Kidney (tissue), 14 donors: ENCODE results near the gene DPH7. TPM values are rescaled to one million over a fixed set of nuclear protein-coding genes. Genes with fewer than 3 reads are reported as not detected.
A peak's percentile ranks its signal among the peaks of the same experiment; 100 is the strongest.
"Not testable (repeated sequence)": the region's sequence is repeated elsewhere in the genome, so short reads cannot be mapped to it uniquely, and the experiment has no call there.

Experiments
- DNase-seq, 5 donors: peaks; one replicate each; pipeline ENCODE4 v3.0.0-alpha.2; 2013 to 2020
- FAIRE-seq: peaks from 2 replicates; lab custom pipeline; 2012; peaks lifted over from hg19 to GRCh38; lab: Jason Lieb, UNC
- H3K27ac ChIP-seq, 2 donors: one replicate each; pipeline ENCODE4 v1.7.0; 2013; ENCODE audit warnings: low read depth in 2 of 2, low read length in 2 of 2, inconsistent platforms in 1 of 2
- H3K27me3 ChIP-seq: one replicate; pipeline ENCODE4 v1.7.1; 2013; ENCODE audit warnings: low read length, inconsistent platforms; ENCODE audit not compliant: control insufficient read depth, insufficient read depth
- H3K36me3 ChIP-seq, 3 donors: one replicate each; pipeline versions ENCODE4 v1.7.0 to v1.7.1; 2013; ENCODE audit warnings: low read length in 3 of 3, control low read depth in 1 of 3, inconsistent platforms in 1 of 3; ENCODE audit not compliant: insufficient read depth in 3 of 3, control insufficient read depth in 2 of 3
- H3K4me1 ChIP-seq, 3 donors: one replicate each; pipeline versions ENCODE4 v1.7.0 to v1.7.1; 2013; ENCODE audit warnings: low read length in 3 of 3, inconsistent platforms in 1 of 3, low read depth in 1 of 3; ENCODE audit not compliant: control insufficient read depth in 2 of 3, insufficient read depth in 2 of 3
- H3K4me3 ChIP-seq, 3 donors: one replicate each; pipeline versions ENCODE4 v1.7.0 to v1.8.1; 2013; ENCODE audit warnings: low read length in 3 of 3, control low read depth in 1 of 3, inconsistent platforms in 1 of 3
- H3K9ac ChIP-seq, 3 donors: one replicate each; pipeline versions ENCODE4 v1.7.0 to v1.7.1; 2013; ENCODE audit warnings: low read length in 3 of 3, control low read depth in 1 of 3, inconsistent platforms in 1 of 3
- H3K9me3 ChIP-seq, 3 donors: one replicate each; pipeline versions ENCODE4 v1.7.0 to v1.7.1; 2013; ENCODE audit warnings: low read length in 3 of 3, control low read depth in 1 of 3, inconsistent platforms in 1 of 3; ENCODE audit not compliant: control insufficient read depth in 2 of 3, insufficient read depth in 1 of 3
- CTCF ChIP-seq: IDR thresholded peaks from 3 replicates; pipeline ENCODE4 v1.5.1; 2012; ENCODE audit warnings: mild to moderate bottlenecking, moderate library complexity, borderline replicate concordance; ENCODE audit not compliant: insufficient read depth; ENCODE audit errors: extremely low read depth
- intact Hi-C: fragments of 100-400 bp; cut with DNase I; formaldehyde crosslinking; loops from one replicate; pipeline ENCODE4 v1.11.1; 2022
- polyA plus RNA-seq: library from polyadenylated mRNA; stranded (reverse); fragments of 350-450 nt; fragmentation: Illumina TruSeq; extraction: RNeasy Lipid Tissue Mini Kit (QIAGEN cat#74804); gene quantifications from one replicate; pipeline ENCODE4 v1.2.3, GENCODE V29; 2014; ENCODE audit warnings: low read depth, low replicate concordance; ENCODE audit not compliant: insufficient read depth
- total RNA-seq: library from RNA; stranded (reverse); fragmentation: NEBNext Ultra II Directional; extraction: Animal tissue kit (Norgen Biotek cat#: 25700); gene quantifications from one replicate; pipeline ENCODE4 v1.2.1, GENCODE V29; 2021
- donor health status: control.
- donor health status: control.
- donor health status: control.
- donor health status: control.
- donor health status: control.
- donor health status: DM: yes; HTN: yes; CAD: no.
- donor health status: Normal renal cell carcinoma (clear cell type).

DPH7 gene
- total and polyA plus RNA-seq, 2 donors from 2014 or later, result 23.2 to 31.4 TPM

GRCh38 chr9:137555179-137555578, 23.5 kb downstream of the DPH7 start:
- H3K36me3 ChIP-seq, result peaks cover 0 to 12% (median 4%) of the 10 kb centered on the region in 3 donors
- no peak overlapping the region for H3K9ac ChIP-seq
- H3K4me1 ChIP-seq, result peaks cover 0 to 5% (median 5%) of the 10 kb centered on the region in 3 donors
- no peak for DNase-seq
- no peak for FAIRE-seq
- no peaks in the 10 kb centered on the region for H3K27me3 ChIP-seq
- no peak overlapping the region for H3K27ac ChIP-seq
- no peaks in the 10 kb centered on the region for H3K9me3 ChIP-seq
- H3K4me3 ChIP-seq, result no peak overlapping the region
- no peak for TF ChIP-seq CTCF
- intact Hi-C loops, result no loop called here

- H3K36me3 ChIP-seq, result peaks cover 0 to 12% (median 4%) of the 10 kb centered on the region in 3 donors
- intact Hi-C loops, result no loop called here
- no peak overlapping the region for H3K4me3 ChIP-seq
- FAIRE-seq (no peak), DNase-seq (no peak)
- no peak overlapping the region for H3K9ac ChIP-seq
- H3K27ac ChIP-seq, result no peak overlapping the region
- no peaks in the 10 kb centered on the region for H3K9me3 ChIP-seq
- H3K27me3 ChIP-seq, result no peaks in the 10 kb centered on the region
- peaks cover 0 to 11% (median 5%) of the 10 kb centered on the region in 3 donors for H3K4me1 ChIP-seq
- no peak for TF ChIP-seq CTCF
Observed at GRCh38 chr9:137554349-137554748, 24.4 kb downstream of the DPH7 start.

GRCh38 chr9:137553654-137554053, 25.1 kb downstream of the DPH7 start:
- H3K27ac ChIP-seq, H3K9ac ChIP-seq, FAIRE-seq, H3K4me3 ChIP-seq, intact Hi-C loops, H3K27me3 ChIP-seq, H3K9me3 ChIP-seq: not testable (repeated sequence)
- Histone ChIP-seq H3K36me3 (peaks cover 0 to 12% (median 4%) of the 10 kb centered on the region in 3 donors), H3K4me1 (peaks cover 0 to 11% (median 5%) of the 10 kb centered on the region in 3 donors)
- DNase-seq, result peak in 1 of 5 donors; percentile 44

GRCh38 chr9:137552022-137552768, 26.5 kb downstream of the DPH7 start:
- Histone ChIP-seq H3K9me3 (no peaks in the 10 kb centered on the region), H3K36me3 (peaks cover 0 to 12% (median 4%) of the 10 kb centered on the region in 3 donors), H3K4me1 (peaks cover 0 to 11% (median 5%) of the 10 kb centered on the region in 3 donors), H3K27me3 (no peaks in the 10 kb centered on the region), H3K27ac (peak overlapping the region; percentile 57 to 66), H3K9ac (peak overlapping the region; percentile 33 to 88 (median 37)), H3K4me3 (peak overlapping the region; percentile 50 to 84 (median 68))
- intact Hi-C loops, result no loop called here
- no peak for TF ChIP-seq CTCF
- DNase-seq (peak in 3 of 5 donors; percentile 24 to 82 (median 36)), FAIRE-seq (no peak)
